ENCODE results near the gene RAMACL. TPM values are rescaled to one million over a fixed set of nuclear protein-coding genes. Genes with fewer than 3 reads are reported as not detected.

RAMACL gene
- polyA plus RNA-seq, 1 donor, result 0.16 TPM

DNA sequence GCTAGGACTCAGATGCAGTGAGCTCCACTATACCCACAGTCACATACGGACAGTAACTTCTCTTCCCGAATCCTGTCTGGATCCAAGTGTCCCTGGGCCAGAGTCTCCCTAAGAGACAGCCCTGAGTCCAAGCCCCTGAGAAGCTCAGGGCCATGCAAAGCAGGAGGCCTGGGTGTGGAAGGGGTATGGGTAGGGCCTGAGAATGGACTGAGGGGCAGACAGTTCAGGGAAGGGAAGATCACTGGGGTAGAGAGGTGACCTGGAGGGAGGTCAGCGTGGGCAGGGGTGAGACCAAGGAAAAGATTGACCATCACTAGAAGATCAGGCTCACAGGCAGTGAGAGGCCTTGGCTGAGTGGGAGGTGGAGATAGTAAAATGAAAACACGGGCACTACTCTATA is 31.8 kb upstream of the RAMACL start:
- no peak for DNase-seq (ENCODE audit: low read depth)

DNA sequence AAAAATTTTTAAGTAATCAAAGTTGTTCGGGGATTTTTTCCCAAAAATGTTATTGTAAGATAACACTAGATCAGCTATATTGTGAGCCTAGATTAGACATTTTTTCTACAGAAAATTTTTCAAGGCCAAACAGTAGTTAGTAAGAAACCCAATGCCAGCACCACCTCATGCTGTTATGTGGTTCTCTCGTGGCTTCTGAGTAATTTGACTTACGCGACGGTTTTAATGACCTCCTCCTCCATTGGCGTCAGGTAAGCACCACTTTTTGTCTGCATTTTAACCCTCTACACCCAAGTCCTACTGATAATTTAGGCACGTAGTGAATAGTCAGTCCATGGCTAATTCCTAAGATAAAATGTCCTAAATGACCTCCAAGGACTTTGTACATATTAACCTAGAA is 30.9 kb upstream of the RAMACL start:
- DNase-seq (ENCODE audit: low read depth), result no peak

DNA sequence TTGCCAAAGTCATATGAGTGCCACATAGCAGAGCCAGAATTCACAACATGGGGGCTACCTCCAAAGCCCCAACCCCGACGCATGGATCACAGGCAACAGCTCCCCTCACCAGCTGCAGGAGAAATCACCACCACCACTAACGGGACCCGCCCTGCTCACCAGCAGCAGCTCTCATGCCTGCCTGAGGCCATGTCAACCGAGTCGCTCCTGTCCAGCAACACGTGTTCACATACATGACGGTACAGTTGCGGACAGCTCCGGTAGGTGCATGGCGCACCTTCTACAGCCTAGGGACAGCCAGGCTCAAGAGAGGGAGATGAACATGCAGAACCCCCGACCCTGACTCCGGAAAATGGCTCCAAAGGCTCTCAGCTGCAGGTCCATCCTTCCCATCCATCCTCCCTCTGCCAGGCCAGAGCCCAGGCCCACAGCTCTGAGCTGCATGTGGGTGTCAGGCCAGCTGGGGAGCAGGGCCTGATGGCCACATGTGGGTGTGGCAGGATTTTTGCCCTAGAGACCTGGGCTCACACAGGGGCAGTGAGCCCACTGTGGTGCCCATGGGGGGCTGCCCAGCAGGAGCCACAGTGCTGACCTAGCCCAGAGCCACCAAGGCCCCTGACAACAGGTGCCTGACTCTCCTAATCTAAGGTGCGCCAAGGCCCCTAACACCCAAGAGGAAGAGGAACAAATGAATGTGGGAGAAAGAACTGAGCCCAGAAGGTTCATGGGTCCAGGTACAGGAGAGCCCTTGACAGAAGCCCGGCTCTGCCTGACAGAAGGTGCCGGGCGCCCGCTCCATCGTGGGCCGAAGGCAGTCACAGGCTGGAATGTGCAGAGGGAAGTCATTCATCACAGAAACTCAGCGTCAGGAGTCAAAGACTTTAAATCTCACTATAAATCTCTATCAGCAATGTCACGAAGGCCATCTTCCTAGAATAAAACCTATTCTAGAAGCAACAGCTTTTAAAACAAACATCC is 30.1 kb upstream of the RAMACL start:
- DNase-seq (ENCODE audit: low read depth), result no peak

DNA sequence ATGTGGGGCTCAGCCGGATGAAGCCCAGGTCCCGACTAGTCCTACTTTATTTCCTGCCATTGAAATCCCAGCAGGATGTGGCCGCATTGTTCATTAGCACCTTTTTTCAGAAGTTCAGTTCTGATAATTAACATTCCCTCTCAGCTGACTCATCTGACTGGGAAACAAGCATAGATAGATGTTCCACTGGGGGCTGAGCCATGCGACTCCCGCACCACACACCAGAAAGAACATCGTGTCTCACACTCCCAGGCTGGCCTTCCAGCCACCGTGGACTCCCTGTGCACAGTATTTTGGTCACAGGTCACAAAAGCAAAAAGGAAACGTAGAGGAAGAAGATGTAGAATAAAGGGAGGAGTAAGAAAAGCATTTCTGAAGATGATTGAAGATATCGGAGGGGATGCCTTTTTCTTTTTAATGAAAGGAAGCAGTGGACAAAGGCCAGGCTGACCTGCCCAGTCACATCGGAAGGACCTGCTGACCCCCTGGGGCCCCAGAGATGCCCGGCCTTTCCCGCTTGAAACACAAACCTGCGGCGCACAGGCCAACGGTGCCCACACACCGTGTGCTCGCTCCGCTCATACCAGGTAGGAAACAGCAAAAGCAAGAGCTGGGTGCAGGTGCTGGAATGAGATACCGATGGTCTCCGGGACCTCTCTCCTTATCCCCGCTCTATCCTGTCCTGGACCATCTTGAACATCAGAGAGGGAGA is 28.7 kb upstream of the RAMACL start:
- no peak for DNase-seq (ENCODE audit: low read depth)

DNA sequence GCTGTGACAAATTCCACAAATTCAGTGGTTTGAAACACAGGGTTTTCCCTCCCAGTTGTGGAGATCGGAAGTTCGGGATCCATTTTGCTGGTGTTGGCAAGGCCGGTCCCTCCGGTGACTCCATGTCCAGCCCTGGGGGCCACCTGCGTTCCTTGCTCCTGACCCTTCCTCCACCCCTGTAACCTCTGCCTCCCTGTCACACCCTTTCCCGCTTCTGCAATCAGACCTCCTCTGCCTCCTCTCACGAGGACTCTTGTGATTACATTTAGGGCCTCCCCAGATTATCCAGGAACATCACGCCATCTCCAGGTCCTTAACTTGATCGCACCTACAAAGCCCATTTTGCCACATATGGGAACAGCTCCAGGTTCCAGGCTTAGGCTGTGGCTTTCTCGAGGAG is 28.1 kb upstream of the RAMACL start:
- DNase-seq (ENCODE audit: low read depth), result no peak

DNA sequence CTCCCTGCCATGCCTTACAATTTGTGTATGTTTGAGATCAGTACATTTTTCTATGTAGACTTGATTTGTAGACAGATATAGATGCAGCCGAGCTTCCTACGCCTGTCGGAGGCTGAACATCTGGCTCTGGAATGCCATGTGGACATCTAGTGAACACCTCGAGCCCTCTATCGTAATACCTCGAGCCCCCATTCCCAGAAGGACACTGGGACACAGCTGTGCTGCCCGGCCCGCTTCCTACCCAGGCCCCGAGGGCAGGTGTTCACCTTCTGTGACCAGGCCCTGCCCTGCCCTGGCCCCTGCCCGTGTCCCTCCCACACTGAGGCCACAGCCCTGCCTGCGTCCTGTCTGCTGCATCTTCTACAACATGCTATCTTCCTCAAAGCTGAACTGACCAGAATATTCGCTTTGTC is 27.7 kb upstream of the RAMACL start:
- no peak for DNase-seq (ENCODE audit: low read depth)

DNA sequence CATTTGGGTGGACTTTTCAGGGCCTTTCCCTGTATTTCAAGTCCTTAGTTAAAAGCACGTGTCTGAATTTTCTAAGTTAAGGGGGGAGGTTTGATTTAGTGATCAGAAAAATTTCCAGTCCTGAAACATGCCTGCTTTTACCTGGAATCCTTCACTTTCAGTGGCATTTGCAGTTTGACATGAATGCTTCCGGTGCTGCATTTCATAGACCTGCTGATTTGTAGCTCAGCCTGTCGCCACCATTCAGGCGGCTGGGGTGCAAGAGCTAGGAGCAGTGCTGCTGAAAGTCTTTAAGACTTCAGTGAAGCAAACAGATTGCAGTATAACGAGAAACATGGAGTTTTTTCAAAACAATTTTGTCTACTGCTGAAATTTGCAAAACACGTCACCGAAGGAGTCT is 26.5 kb upstream of the RAMACL start:
- DNase-seq (ENCODE audit: low read depth), result no peak

DNA sequence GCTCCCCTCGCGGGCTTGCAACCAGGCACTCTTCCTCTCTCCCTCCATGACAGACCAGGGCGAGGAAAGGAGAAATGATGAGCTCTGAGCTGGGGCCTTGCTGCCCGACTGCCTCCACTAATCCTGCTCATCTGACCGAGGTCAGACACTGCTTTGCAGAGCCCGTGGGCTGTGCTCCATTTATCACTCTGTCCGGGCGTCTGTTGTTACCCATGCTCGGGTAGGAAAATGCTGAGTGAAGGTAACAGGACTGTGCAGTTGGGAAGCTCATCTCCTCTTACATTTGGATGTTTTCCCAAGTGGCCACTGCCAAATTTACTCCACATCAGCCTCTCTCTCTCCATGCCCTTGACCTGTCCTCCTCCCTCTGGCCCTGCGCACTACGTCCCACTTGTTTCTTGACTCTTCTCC is 26.0 kb upstream of the RAMACL start:
- no peak for DNase-seq (ENCODE audit: low read depth)

DNA sequence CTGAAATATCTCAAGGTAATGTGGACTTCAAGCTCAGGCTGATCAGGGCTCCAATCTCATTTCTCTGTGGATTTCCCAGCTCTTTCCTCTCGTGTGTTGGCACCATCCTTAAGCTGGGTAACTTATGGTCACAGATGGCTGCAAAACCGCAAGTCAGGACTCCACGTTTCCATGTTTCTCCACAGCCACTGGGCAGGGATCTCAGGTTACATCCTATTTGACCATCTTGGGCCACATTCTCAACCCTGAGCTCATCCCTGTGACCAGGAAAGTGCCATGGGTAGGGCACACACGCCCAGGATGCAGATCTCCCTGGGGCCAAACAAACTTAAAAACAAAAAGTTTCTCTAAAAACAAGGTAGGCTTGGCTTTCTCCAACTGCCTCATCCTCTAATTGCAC is 25.2 kb upstream of the RAMACL start:
- DNase-seq (ENCODE audit: low read depth), result no peak

DNA sequence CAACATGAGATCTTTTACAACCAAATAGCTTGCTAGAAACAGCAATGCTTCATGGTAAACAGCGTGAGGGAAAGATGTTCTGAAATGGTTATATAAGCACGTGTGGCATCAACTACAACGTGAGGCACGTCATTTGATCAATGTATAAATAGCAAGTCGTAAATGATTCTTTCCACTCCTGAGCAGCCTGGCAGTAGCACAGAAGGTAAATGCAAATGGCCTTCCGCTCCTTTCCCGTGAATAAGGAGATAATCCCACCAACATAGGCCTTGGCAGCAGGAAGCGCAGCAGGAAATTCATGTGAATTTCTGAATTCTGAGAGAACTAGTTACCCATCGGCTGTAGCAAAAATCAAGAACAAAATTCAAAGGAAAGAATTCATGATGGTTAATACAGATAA is 23.6 kb upstream of the RAMACL start:
- no peak for DNase-seq (ENCODE audit: low read depth)

DNA sequence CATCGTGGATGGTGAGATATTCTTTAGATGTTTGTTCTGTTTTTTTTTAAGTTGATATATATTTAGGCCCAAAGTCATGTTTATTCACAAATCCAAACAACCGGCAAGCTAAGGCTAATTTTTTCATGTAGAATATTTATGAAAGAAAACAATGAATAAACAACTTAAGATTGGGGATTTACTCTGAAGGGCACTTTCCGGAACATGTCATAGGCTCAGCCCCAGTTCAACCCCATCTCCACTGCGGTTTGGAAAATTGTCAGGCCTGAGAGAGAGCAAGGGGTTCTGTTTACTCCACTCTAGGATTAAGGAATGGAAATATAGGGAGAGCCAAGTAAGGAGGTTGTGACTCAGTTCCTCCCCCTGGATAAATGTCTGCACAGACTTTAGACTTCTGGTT is 22.3 kb upstream of the RAMACL start:
- DNase-seq (ENCODE audit: low read depth), result no peak

DNA sequence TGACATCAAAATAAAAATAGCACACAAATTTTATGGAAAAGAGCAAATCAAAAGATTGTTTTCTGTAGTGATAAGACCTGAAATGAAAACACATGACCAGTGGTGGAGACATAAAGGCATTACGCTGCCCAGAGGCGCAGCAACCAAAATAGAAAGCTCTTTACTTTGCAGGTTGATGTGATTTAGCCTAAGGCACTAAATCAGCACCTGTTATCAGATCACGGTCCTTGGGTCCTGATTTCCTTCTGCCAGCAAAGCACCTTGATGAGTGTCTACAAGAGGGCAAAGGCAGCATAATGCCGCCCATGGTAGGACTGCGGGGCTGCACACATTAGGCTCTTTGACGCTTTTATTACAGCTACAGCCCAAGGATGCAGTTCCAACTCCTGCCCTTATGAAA is 19.3 kb upstream of the RAMACL start:
- no peak for DNase-seq (ENCODE audit: low read depth)

DNA sequence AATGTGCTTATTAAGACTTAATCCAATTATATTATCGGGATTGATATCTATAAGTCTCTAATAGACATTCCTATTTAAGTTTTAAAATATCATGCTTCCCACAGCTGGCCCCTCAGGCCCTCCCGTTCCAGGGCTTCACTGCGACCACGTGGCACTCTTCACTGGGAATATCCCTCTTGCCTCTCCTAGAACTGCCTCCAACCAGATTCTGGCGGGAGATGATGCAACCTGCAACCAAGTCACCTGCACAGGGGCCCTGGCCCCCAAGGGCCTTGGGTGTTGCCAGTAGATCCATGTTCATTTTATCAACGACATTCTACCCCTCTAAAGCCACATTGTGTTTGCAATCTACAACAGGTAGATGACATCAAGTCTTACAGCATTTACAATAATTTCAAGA is 18.4 kb upstream of the RAMACL start:
- DNase-seq (ENCODE audit: low read depth), result no peak

DNA sequence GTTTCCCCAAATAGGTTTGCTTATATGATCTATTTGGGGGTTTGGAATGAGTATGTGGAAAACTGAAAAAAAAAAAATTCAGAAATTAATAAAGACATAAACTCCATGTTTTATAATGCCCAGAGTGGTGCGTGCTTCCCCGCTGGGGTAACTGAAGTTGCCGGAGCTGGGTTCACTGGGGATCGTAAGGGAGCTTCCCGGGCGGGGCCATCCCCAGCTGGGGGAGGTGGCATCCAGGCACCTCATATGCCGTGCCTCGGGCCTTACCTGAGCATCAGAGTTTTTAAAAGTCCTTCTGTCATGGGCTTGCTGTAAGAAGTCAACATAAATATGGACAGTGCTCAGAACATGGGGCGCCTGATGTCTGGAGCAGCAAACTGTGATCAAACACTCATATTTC is 17.9 kb upstream of the RAMACL start:
- no peak for DNase-seq (ENCODE audit: low read depth)

DNA sequence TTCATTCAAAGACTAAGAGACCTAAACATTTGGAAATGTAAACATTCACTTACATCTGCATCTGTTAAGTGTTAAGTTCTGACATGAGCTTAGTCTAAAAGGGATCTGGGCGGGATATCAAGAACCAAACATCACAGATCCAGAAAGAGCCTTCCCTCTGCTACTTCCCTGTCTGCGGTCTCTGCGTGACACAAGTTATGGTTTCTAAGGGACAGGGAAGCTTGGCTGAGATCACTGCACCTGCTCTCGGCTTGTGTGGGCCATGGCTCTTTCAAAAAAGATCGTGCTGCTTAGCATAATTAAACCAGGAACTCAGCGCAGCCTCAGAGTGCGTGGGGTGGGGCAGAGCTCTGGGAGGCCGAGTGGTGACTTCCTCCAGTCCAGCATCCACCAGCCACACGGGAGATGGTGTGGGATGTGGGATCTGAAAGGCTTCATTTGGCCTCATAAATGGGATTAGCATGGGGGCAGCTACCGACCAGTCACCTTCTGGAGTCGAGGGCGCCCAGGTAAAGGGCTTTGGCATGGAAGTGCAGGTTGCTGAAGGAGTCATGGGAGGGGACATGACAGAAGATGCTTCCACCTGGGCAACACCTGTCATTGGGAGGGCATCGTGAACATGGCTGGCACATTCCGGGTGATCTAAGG is 16.7 kb upstream of the RAMACL start:
- DNase-seq (ENCODE audit: low read depth), result no peak

DNA sequence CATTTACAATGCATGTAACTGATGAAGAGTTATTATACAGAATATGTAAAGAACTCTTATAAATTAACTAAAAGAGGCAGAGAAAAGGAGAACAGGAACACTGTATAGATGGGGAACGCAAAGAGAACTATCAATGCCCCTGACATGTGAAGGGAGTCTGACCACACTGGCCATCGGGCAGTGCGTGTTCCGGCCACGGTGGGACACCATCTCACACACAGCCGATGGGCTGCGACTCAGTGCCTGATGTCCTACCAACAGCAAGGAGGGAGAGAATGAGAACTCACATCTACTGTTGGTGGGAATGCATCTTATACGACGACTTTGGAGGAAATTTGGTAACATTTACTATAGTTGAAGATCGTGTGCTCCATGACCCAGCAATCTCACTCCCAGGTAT is 15.5 kb upstream of the RAMACL start:
- DNase-seq (ENCODE audit: low read depth), result no peak

DNA sequence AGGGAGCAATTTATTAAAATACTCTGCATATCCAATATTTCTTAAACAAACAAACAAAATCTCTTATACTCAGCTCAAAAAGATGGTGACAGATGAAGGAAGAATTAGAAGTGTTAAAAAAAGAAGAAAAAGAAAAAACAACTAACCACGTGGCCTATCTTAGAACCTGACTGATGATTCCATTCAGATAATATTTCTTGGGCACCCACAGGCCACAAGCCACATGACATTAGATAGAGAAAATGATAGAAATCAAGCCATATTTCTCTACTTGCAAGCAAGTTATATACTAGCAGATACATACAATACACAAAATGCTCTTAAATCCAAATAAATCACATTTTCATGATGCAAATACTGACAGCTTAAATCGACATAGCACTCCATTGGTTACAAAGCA is 14.5 kb upstream of the RAMACL start:
- DNase-seq (ENCODE audit: low read depth), result no peak

DNA sequence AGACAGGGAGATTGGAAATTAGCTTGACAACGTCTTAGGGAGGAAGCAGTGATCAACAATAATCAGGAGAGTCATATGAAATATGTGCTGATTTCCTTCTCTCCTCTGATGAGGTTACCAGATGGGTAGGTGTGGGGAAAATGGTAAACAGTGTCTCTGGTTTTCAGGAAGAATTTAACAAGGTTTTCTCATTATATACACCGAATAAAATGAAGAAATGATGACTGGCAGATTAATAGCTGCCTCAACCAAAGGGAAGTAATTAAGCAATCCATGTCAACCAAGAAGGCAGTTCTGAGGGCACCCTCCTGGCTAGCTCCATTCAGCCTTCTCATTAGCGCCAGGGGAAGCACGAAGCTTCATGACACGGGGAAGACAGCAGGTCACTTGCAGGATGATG is 12.7 kb upstream of the RAMACL start:
- no peak for DNase-seq (ENCODE audit: low read depth)

DNA sequence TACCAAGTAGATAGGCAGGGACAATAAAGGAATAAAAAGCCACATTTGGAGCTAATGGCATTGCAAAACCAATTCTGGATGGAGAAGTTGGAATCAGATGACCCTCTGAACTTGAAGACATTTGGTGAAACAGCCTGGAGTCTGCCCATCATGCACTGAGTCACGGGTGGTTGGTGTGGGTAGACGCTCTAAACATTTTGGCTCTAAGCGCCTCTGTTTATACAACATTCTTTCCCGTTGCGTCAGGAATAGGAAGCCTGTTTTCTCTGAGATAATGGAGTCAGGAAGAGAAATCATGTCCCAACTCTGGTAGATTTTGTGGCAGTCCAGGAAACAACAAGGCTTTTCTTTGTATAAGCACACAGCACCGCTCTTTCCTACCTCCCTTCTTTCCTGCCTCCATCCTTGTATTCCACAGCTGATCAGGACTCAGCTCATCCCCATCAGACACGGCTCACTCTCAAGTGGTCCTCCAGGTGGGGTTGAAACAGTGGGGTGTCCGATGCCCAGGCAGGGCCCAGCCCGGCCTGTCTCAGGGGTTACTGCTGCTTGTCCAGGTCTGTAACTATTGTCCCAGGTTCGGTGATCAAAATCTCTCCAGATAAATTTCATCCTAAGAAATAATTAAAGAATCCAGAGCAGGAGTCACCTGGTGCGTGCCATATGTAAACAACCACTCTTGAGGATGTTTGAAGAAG is 12.1 kb upstream of the RAMACL start:
- no peak for DNase-seq (ENCODE audit: low read depth)

DNA sequence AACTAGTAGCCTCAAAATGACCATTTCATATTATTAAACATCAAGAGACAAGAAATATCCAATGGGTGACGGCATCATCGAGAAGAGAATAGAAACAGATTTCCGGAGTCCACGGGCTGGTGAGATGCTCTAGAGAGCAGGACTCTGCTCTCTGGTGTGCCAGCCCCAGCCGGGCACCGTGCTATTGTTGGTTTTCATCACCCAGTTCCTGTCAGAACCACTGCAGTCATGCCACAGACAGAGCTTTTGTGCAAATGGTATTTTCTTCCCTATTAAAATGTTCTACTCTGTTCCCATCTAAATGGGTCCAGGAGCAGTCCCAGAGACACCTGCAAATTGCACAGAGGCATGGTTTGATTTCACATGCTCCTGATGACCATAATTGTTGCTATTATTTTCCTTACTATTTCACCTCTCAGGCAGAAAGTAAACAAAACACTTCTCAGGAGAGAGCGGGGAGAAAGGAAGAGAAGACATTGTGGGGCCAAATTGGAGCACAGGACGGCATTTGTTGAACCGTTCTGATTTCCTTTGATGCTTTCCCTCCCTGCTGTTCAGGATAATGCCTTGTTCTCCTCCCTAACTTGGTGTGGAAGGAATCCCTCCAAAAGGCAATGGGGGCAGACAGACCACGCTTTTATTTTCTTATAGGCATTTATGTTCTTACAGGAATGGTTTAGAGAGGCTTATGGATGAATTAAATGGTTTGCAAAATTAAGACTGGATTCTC is 11.4 kb upstream of the RAMACL start:
- no peak for DNase-seq (ENCODE audit: low read depth)

DNA sequence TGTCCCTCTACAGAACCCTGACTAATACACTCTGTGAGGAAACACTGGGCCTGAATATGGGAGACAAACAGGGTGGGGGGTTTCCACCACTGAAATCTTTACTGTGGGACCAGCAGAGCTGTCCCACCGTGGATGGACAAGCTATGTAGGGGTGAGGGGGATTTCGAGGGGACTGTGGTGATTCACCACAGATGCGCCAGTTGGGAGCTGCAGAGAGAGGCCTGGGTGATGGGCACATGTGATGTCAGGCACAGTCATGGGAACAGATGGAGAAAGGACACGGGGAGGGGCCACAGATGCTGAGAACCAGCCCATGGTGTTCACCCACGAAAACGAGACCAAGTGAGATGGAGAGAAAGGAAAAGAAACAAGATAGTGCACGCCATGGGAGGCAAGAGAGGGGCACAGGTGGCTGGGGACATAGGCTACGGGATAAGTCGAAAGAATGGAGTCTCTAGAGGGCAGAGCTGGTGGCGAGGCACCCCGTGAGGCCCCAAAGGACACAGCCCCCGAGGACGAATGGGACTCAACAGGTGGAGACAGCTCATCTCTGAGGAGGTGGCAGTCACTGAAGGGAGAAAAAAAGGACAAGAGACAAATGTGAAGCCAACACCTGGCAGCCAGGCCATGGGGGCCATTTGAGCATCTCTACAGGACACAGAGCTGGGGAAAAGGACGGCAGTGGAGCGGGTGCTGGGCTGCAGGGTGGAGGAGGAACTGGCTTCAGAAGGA is 10.5 kb upstream of the RAMACL start:
- DNase-seq (ENCODE audit: low read depth), result no peak

Data from forelimb muscle (tissue), 1 donor.